ENCODE results near the gene TNFRSF9.

TNFRSF9 gene

DNA sequence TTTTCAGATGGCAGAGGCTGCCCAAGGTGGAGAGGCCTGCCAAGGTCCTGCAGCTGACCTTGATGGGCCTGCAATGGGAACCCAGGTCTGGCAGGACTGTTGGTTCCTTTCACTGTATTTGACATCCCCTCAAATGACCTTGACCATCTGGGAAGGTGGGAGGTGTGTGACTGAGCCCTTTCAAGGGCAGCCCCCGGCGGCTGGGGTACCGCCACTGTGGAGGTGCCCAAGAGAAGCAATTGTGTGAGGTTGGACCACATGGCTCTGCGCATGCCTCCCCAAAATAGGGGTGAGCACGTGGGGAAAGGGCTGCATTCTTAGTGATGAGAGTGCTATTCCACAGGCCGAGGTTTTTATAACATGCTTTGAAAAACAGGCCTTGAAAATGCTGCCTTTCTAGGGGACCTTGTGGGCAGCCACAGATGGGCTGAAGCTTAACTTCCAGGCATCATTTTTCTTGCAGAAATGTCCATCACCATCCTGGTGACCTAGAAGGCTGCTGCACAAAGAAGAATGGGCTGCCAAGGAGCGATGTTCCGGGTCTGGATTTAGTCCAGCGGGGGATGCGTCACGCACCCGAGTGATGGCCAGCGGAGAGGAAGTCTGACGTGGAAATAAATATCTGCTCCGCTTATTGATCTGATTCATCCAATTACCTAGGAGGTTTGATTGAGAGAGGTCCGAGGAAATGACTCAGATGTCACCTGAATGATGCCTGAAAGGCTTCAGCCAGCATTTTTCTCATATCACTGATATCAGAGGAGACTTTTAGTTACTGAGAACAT, 71.3 kb downstream of the TNFRSF9 start:
- DNase-seq (ENCODE audit: low read depth), result no peak

DNA sequence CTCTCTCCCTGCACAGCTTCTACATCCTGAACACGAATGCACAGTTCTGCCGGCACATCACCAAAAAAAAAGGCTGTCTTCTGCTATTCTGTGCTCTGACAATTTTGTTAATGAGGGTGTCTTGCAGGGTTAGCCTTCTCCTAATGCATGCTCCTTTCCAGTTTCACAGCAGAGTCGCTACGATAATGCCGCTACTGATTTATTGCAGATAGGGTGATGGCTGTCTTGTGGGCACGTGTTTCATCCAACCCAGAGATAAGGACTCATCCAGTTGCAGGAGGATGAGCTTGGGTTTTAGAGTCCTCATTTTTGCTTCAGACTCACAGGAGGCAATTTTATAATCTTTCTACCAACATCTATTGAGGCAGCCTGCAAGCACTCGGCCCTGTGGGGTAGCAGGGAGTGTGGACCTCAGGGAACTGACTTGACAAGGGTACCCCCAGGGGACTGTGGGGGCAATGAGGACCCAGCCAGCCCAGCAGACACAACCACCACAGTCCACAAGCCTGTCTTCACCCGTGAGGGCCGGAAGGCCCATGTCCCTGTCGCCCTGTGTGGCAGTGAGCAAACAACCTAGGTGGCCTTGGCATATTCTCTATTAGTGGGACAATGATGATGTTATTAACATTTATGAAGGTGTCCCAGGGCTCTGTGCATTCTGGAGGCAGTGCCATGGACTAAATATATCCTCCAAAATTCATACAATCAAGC, 72.4 kb downstream of the TNFRSF9 start:
- DNase-seq (ENCODE audit: low read depth), result no peak

DNA sequence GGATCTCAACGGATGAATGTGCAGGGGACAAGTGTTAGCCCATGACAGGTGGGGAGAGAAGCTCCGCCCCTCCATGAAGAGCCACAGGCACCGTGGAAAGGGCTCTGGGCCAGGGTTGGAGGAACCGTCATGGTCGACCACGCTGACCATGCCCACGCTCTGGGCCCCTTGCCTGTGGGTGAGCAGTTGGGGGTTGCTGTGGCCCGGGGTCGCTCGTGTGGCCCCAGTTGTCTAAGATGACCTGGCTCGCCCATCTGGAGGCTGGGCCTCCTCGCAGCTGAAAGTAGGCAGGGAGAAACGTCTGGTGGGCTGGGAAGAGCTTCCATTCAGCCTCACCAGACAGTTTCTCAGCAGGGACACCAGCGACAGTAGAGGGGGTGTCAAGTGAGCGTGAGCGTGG, 74.7 kb downstream of the TNFRSF9 start:
- no peak for DNase-seq (ENCODE audit: low read depth)
